T-helper 2 cell treated with Interferon-gamma antibody and Interleukin-4, amounts not matched to agents 100 ng/mL and 5 ng/mL, for 36 hours (primary cell): ENCODE results near the gene TMEM121. TPM values are rescaled to one million over a fixed set of nuclear protein-coding genes. Genes with fewer than 3 reads are reported as not detected.

Experiments used
- intact Hi-C: fragments of 100-400 bp; cut with micrococcal nuclease; formaldehyde crosslinking; loops from one replicate; pipeline ENCODE4 v1.15.1; 2023
- total RNA-seq: library from RNA; stranded (reverse); gene quantifications from 2 replicates; pipeline ENCODE4 v1.2.3, GENCODE V29; 2022

The TMEM121 gene
- total RNA-seq, 1 donor from 2014 or later: 4.1 TPM

GRCh38 chr14:105496831-105497591, 29.4 kb upstream of the TMEM121 start:
- intact Hi-C loops: loop anchor here (10.0 kb wide), 1 partner anchor 512 kb away; the partner anchor contains the start of gene CLBA1

- intact Hi-C loops: loop anchor here (10.0 kb wide), 1 partner anchor 513 kb away; the partner anchor contains the start of gene CLBA1
These were observed 28.5 kb upstream of the TMEM121 start for GRCh38 chr14:105497671-105498429.

GRCh38 chr14:105498430-105499255, 27.7 kb upstream of the TMEM121 start:
- intact Hi-C loops: loop anchor here (10.0 kb wide), 1 partner anchor 514 kb away; the partner anchor contains the start of gene CLBA1

GRCh38 chr14:105499256-105500035, 26.9 kb upstream of the TMEM121 start:
- intact Hi-C loops: loop anchor here (10.0 kb wide), 1 partner anchor 515 kb away; the partner anchor contains the start of gene CLBA1

GRCh38 chr14:105500036-105500725, 26.2 kb upstream of the TMEM121 start:
- intact Hi-C loops: no loop called here

GRCh38 chr14:105500726-105501101, 25.7 kb upstream of the TMEM121 start:
- intact Hi-C loops: no loop called here

- intact Hi-C loops: no loop called here
These were observed 24.7 kb upstream of the TMEM121 start for GRCh38 chr14:105501504-105502291.

- intact Hi-C loops: no loop called here
These were observed 23.7 kb upstream of the TMEM121 start for GRCh38 chr14:105502446-105503295.

GRCh38 chr14:105503296-105503640, 23.1 kb upstream of the TMEM121 start:
- intact Hi-C loops: no loop called here

- intact Hi-C loops: no loop called here
These were observed 22.3 kb upstream of the TMEM121 start for GRCh38 chr14:105503935-105504692.

GRCh38 chr14:105505101-105505500, 21.3 kb upstream of the TMEM121 start:
- intact Hi-C loops: no loop called here

GRCh38 chr14:105507247-105507646, 19.1 kb upstream of the TMEM121 start:
- intact Hi-C loops: no loop called here

- intact Hi-C loops: no loop called here
These were observed 18.3 kb upstream of the TMEM121 start for GRCh38 chr14:105508069-105508468.

GRCh38 chr14:105508601-105509000, 17.8 kb upstream of the TMEM121 start:
- intact Hi-C loops: no loop called here

GRCh38 chr14:105517096-105517495, 9.3 kb upstream of the TMEM121 start:
- intact Hi-C loops: no loop called here

- intact Hi-C loops: no loop called here
These were observed 6.3 kb upstream of the TMEM121 start for GRCh38 chr14:105519946-105520698.

GRCh38 chr14:105525326-105525725, 1.1 kb upstream of the TMEM121 start:
- intact Hi-C loops: no loop called here
